ENCODE results near the gene TNIP3. TPM values are rescaled to one million over a fixed set of nuclear protein-coding genes. Genes with fewer than 3 reads are reported as not detected.
"Not testable (repeated sequence)": the region's sequence is repeated elsewhere in the genome, so short reads cannot be mapped to it uniquely, and the experiment has no call there.

The TNIP3 gene
- 0.73 TPM for total RNA-seq

GRCh38 chr4:121164291-121164690 is at the start of gene TNIP3:
Gene TNIP3, minus strand, starts transcription at chr4:121164321. Its CDS starts 196 bp downstream, at chr4:121164125.
- H3K27me3 ChIP-seq (ENCODE audit: insufficient read depth, low read length): no peaks in the 10 kb centered on the region
- no peaks in the 10 kb centered on the region for H3K9me3 ChIP-seq (ENCODE audit: low read depth, low read length)
- H3K4me3 ChIP-seq (ENCODE audit: low read length): no peak within 1 kb of the TSS
- peaks cover 15% of the 10 kb centered on the region for H3K4me1 ChIP-seq (ENCODE audit: insufficient read depth, low read length)

DNA sequence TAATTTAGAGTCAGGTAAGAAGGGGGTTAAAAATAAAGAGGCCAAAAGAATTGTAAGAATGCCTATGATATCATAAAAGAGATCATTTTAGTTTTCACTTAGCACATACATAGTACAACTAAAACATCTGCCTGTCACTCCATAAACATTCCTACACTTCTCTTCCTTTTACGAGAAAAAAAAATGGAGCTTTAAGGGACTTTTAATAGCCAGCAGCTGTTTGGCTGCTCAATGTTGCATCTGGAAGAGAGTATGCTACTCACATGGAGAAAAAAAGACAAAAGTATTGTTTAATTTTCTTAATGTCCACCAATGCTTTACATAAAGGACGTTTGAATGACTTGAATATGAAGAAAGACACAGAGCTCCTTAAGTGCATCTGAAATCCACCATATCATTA is 48.7 kb upstream of the TNIP3 start:
- H3K27me3 ChIP-seq (ENCODE audit: insufficient read depth, low read length): no peaks in the 10 kb centered on the region

GRCh38 chr4:121209171-121209570 is 45.0 kb upstream of the TNIP3 start:
- Histone ChIP-seq H3K4me3 (ENCODE audit: low read length) (no peak overlapping the region), H3K27me3 (ENCODE audit: insufficient read depth, low read length) (no peaks in the 10 kb centered on the region), H3K4me1 (ENCODE audit: insufficient read depth, low read length) (no peaks in the 10 kb centered on the region), H3K9me3 (ENCODE audit: low read depth, low read length) (no peaks in the 10 kb centered on the region)

More for the DNA sequence above, 48.7 kb upstream of the TNIP3 start:
- Histone ChIP-seq H3K9me3 (ENCODE audit: low read depth, low read length) (no peaks in the 10 kb centered on the region), H3K4me3 (ENCODE audit: low read length) (no peak overlapping the region), H3K4me1 (ENCODE audit: insufficient read depth, low read length) (no peaks in the 10 kb centered on the region)

GRCh38 chr4:121208244-121209007 is 44.3 kb upstream of the TNIP3 start:
- Histone ChIP-seq H3K9me3 (ENCODE audit: low read depth, low read length) (no peaks in the 10 kb centered on the region), H3K4me3 (ENCODE audit: low read length) (no peak overlapping the region), H3K27me3 (ENCODE audit: insufficient read depth, low read length) (no peaks in the 10 kb centered on the region), H3K4me1 (ENCODE audit: insufficient read depth, low read length) (no peaks in the 10 kb centered on the region)

GRCh38 chr4:121205777-121206176 is 41.7 kb upstream of the TNIP3 start:
- H3K4me1 ChIP-seq (ENCODE audit: insufficient read depth, low read length); H3K27me3 ChIP-seq (ENCODE audit: insufficient read depth, low read length); H3K4me3 ChIP-seq (ENCODE audit: low read length); H3K9me3 ChIP-seq (ENCODE audit: low read depth, low read length): not testable (repeated sequence)

GRCh38 chr4:121200795-121201472 is 36.8 kb upstream of the TNIP3 start:
- H3K4me1 ChIP-seq (ENCODE audit: insufficient read depth, low read length): peaks cover 16% of the 10 kb centered on the region
- H3K9me3 ChIP-seq (ENCODE audit: low read depth, low read length): no peaks in the 10 kb centered on the region
- H3K27me3 ChIP-seq (ENCODE audit: insufficient read depth, low read length): no peaks in the 10 kb centered on the region
- no peak overlapping the region for H3K4me3 ChIP-seq (ENCODE audit: low read length)

- Histone ChIP-seq H3K27me3 (ENCODE audit: insufficient read depth, low read length) (no peaks in the 10 kb centered on the region), H3K9me3 (ENCODE audit: low read depth, low read length) (no peaks in the 10 kb centered on the region), H3K4me3 (ENCODE audit: low read length) (no peak overlapping the region), H3K4me1 (ENCODE audit: insufficient read depth, low read length) (peaks cover 16% of the 10 kb centered on the region)
Observed at GRCh38 chr4:121199742-121200561, 35.8 kb upstream of the TNIP3 start.

GRCh38 chr4:121198251-121198650 is 34.1 kb upstream of the TNIP3 start:
- H3K4me1 ChIP-seq (ENCODE audit: insufficient read depth, low read length): peaks cover 16% of the 10 kb centered on the region
- H3K4me3 ChIP-seq (ENCODE audit: low read length): no peak overlapping the region
- H3K27me3 ChIP-seq (ENCODE audit: insufficient read depth, low read length): no peaks in the 10 kb centered on the region
- no peaks in the 10 kb centered on the region for H3K9me3 ChIP-seq (ENCODE audit: low read depth, low read length)

- peaks cover 18% of the 10 kb centered on the region for H3K4me1 ChIP-seq (ENCODE audit: insufficient read depth, low read length)
- no peaks in the 10 kb centered on the region for H3K27me3 ChIP-seq (ENCODE audit: insufficient read depth, low read length)
- no peaks in the 10 kb centered on the region for H3K9me3 ChIP-seq (ENCODE audit: low read depth, low read length)
- no peak overlapping the region for H3K4me3 ChIP-seq (ENCODE audit: low read length)
Observed at GRCh38 chr4:121195649-121196048, 31.5 kb upstream of the TNIP3 start.

DNA sequence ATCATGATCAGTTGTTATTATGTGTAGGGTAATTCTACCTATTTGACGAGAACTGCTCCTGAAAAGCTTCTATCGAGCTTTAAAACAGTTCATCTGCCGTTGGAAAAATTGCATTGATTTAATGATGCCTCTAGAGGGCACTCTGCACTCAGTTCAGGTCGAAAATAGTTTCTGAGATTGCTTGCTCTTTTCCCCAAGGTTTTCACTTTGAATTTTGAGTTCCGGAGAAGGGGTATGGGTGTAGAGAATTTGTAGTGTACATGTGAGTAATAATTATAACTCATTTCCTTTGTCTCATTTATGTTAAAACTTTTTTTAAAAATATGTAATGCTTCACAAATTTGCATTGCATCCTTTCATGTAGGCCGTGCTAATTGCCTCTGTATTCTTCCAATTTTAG is 28.4 kb upstream of the TNIP3 start:
- H3K4me3 ChIP-seq (ENCODE audit: low read length): no peak overlapping the region
- peaks cover 16% of the 10 kb centered on the region for H3K4me1 ChIP-seq (ENCODE audit: insufficient read depth, low read length)
- no peaks in the 10 kb centered on the region for H3K27me3 ChIP-seq (ENCODE audit: insufficient read depth, low read length)
- no peaks in the 10 kb centered on the region for H3K9me3 ChIP-seq (ENCODE audit: low read depth, low read length)

- Histone ChIP-seq H3K9me3 (ENCODE audit: low read depth, low read length) (no peaks in the 10 kb centered on the region), H3K4me3 (ENCODE audit: low read length) (no peak overlapping the region), H3K4me1 (ENCODE audit: insufficient read depth, low read length) (peaks cover 16% of the 10 kb centered on the region), H3K27me3 (ENCODE audit: insufficient read depth, low read length) (no peaks in the 10 kb centered on the region)
Observed at GRCh38 chr4:121192013-121192412, 27.9 kb upstream of the TNIP3 start.

DNA sequence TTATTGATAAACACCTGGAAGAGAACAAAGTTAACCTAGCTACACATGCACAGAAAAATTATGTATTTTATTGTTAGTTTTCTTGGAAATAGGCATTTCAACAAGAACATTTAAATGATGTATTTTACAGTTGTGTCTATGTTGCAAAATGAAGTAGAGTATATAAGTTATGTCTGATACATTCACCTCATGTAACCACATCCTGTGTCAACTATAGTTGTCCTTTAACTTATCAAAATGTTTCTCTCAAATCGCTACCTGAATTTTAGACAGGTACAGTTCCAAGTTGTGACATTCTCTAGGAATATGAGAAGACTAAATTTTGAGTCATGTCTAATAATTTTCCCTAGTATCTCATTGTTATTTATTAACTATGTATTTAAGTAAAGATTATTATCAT is 27.2 kb upstream of the TNIP3 start:
- Histone ChIP-seq H3K4me3 (ENCODE audit: low read length) (no peak overlapping the region), H3K27me3 (ENCODE audit: insufficient read depth, low read length) (no peaks in the 10 kb centered on the region), H3K4me1 (ENCODE audit: insufficient read depth, low read length) (peaks cover 16% of the 10 kb centered on the region), H3K9me3 (ENCODE audit: low read depth, low read length) (no peaks in the 10 kb centered on the region)

GRCh38 chr4:121190389-121190788 is 26.3 kb upstream of the TNIP3 start:
- H3K4me3 ChIP-seq (ENCODE audit: low read length): no peak overlapping the region
- peaks cover 16% of the 10 kb centered on the region for H3K4me1 ChIP-seq (ENCODE audit: insufficient read depth, low read length)
- no peaks in the 10 kb centered on the region for H3K9me3 ChIP-seq (ENCODE audit: low read depth, low read length)
- H3K27me3 ChIP-seq (ENCODE audit: insufficient read depth, low read length): no peaks in the 10 kb centered on the region

DNA sequence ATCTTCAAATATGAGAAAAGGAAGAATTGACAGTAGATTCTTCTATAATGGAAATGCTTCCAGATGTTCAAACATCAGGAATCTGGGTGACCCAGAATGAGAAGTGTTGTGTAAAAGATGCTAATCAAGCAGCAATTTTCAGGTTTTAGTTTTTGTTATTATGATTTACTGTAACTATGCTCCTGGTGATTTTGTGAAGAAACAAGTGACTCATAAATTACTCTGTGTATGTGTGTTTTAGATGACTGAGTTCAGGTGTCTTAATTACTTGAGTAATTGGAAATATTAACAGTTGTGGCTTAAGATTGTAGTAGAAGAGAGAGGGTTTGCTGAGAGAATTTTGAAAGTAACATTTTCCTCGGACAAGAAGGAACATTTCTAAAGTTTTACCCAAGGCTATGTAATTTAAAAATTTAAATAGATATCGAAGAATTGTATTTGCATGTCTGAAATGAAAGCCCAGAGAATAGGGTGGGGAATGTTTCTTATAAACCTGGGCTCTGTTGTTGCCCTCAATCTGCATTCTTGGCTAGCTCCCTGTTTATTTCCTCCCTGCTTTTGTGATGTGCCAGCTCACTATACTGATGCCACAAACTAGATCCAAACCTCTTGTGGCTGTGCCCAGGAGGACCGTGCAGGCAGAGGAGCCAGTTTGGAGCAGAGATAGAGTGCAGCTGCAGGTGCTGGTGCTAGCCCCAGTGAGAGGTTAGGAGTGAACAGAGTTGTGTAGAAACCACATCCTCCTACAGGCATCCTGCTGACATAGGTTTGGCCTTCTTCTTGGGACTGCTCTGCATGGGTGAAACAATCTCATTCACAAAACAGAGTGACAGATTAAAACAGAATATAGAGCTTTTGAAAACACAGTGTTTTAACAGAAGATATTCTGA is 25.4 kb upstream of the TNIP3 start:
- no peaks in the 10 kb centered on the region for H3K27me3 ChIP-seq (ENCODE audit: insufficient read depth, low read length)
- H3K9me3 ChIP-seq (ENCODE audit: low read depth, low read length): no peaks in the 10 kb centered on the region
- peaks cover 16% of the 10 kb centered on the region for H3K4me1 ChIP-seq (ENCODE audit: insufficient read depth, low read length)
- no peak overlapping the region for H3K4me3 ChIP-seq (ENCODE audit: low read length)

All from mononuclear cell (primary cell).